AG04449 (cell line): ENCODE measurements around the gene ARMH1.
A peak's percentile ranks its signal among the peaks of the same experiment; 100 is the strongest.

ENCODE experiments used
- CTCF ChIA-PET: fragments of 350-600 bp; formaldehyde crosslinking; extraction: SDS; loops from one replicate; lab custom pipeline; 2021; ENCODE audit warnings: antibody characterized with exemption; lab: Yijun Ruan, JAX
- POLR2A ChIA-PET: fragments of 400-600, 350-600 bp; formaldehyde crosslinking; extraction: SDS; loops from one replicate; lab custom pipeline; 2020; ENCODE audit warnings: antibody characterized with exemption, inconsistent platforms; lab: Yijun Ruan, JAX
- DNase-seq: peaks from one replicate; pipeline ENCODE4 v3.0.0-alpha.2; 2010; ENCODE audit warnings: low read depth, low spot score
- H3K4me3 ChIP-seq: 2 replicates; pipeline ENCODE4 v1.5.1; 2011; ENCODE audit warnings: low read depth, mild to moderate bottlenecking, control low read depth, low read length
- TF ChIP-seq, protein P1 (sequence below): IDR thresholded peaks from one replicate; pipeline ENCODE4 v1.5.1; 2011; ENCODE audit warnings: mild to moderate bottlenecking, moderate library complexity, low read length, control low read depth, inconsistent platforms; ENCODE audit not compliant: insufficient read depth; ENCODE audit errors: missing control alignments

Gene ARMH1

DNA sequence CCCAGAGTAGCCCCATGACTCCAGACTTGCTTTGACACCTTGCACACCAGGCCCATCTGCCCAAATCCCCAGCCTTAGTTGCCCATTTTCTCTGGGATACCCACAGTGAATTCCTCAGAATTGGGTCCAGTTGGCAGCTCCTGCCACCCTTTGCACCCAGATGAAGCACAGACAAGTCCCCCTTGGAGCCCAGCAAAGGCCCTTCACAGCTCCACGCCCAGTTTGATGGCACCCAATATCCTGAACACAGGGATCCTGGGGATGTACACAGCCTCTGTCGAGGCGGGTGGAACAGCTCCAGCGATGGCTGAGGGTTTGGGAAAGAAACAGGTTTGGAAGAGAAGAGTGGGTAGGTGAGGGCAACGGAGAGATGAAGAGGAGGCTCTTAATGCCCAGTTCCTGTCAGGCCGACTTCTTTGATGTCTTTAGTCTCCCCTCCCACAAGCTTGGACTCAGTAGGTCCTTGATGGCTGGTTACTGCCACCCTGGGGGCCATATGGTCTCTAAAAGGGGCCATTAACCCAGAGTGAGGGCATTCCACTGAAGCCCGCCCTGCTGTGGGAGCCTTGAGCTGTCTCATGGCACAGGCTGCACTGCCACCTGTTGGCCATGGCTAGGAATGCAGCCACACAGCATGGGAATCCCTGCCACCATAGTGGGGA, 21.9 kb upstream of the ARMH1 start:
- TF ChIP-seq, protein P1, sequence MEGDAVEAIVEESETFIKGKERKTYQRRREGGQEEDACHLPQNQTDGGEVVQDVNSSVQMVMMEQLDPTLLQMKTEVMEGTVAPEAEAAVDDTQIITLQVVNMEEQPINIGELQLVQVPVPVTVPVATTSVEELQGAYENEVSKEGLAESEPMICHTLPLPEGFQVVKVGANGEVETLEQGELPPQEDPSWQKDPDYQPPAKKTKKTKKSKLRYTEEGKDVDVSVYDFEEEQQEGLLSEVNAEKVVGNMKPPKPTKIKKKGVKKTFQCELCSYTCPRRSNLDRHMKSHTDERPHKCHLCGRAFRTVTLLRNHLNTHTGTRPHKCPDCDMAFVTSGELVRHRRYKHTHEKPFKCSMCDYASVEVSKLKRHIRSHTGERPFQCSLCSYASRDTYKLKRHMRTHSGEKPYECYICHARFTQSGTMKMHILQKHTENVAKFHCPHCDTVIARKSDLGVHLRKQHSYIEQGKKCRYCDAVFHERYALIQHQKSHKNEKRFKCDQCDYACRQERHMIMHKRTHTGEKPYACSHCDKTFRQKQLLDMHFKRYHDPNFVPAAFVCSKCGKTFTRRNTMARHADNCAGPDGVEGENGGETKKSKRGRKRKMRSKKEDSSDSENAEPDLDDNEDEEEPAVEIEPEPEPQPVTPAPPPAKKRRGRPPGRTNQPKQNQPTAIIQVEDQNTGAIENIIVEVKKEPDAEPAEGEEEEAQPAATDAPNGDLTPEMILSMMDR, result peak; percentile 98
- DNase-seq, result no peak
- no peak overlapping the region for H3K4me3 ChIP-seq
- ChIA-PET CTCF (interaction anchor here (0.7 to 13.0 kb wide), 53 partner anchors 10 to 888 kb away, joined by 3 to 462 read pairs (median 4); partner anchors contain the start of genes ARMH1, DMAP1, ERI3 and RNF220), POLR2A (interaction anchor here (0.9 to 1.1 kb wide), 2 partner anchors 41 to 44 kb away, joined by 3 read pairs; no protein-coding TSS in a partner anchor)

DNA sequence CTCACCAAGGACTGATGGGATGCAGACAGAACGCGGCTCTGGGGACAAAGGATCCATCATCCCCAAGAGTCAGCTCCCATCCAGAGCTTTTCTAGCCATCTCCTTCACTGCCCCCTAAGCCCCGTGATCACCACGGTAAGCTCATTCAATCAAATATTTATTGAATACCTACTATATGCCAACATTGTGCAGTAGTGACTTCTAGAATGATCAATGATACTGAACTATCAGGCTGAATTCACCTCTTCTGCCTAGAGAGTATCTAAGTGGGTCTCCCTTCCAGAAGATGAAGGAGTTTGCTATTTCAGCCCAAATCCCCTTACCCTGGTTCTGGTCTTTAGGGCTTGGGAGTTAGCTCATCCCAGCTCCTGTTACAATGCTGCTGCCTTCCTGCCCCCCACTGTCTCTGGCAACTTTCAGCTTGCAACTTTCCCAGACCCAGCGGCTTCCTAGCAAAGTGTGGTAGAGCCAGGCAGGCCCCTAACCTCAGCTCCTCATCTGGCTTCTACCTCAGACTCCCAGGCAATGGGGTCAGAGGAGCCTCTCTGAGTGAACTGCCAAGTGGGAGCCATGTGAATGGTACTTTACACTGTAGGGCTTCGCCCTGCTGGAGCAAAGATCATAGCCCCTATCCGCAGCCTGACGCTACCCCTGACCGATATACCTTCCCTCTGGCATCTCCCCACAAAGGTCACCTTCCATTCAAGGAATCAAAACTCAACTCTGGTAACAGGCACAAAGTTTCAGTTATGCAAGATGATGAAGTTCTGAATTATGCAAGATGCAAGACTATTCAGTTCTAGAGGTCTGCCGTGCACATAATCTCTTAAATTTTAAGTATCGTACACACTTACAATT, 21.2 kb upstream of the ARMH1 start:
- CTCF ChIA-PET, result interaction anchor here (0.7 to 13.0 kb wide), 45 partner anchors 9 to 889 kb away, joined by 3 to 462 read pairs (median 5); partner anchors contain the start of genes ARMH1, DMAP1, ERI3 and RNF220
- TF ChIP-seq, protein P1, result no peak
- no peak overlapping the region for H3K4me3 ChIP-seq
- POLR2A ChIA-PET, result interaction anchor here (0.9 to 1.1 kb wide), 2 partner anchors 42 to 45 kb away, joined by 3 read pairs; no protein-coding TSS in a partner anchor
- no peak for DNase-seq

DNA sequence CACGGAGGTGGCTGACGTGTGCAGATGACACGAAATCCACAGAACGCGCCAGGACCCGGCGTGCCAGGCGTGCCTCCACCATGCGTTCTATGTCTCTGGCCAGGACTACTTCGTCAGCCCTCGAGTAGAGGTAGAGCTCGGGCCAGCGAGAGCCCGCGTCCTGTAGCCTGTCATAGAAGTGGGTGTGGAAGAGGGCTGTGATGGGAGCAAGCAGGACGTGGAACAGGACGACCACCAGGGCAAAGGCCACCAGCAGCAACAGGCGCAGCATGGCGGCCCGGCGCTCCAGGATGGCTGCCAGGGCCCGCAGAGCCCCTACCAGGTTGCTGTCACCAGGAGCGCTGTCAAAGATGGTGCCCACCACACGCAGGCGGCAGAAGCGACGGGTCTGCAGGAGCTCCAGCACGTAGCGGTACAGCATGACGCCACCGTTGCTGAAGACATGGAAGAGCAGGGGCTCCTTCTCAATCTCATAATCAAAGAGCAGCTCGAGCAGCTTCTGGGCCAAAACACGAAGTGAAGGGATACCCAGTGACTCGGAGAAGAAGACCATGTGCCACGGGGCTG, 19.8 kb upstream of the ARMH1 start:
- TF ChIP-seq, protein P1, result no peak
- CTCF ChIA-PET, result interaction anchor here (0.9 to 3.8 kb wide), 12 partner anchors 8 to 83 kb away, joined by 3 to 57 read pairs (median 6); partner anchors contain the start of genes ARMH1 and TMEM53
- no peak overlapping the region for H3K4me3 ChIP-seq
- no peak for DNase-seq
- POLR2A ChIA-PET, result no interaction called here

DNA sequence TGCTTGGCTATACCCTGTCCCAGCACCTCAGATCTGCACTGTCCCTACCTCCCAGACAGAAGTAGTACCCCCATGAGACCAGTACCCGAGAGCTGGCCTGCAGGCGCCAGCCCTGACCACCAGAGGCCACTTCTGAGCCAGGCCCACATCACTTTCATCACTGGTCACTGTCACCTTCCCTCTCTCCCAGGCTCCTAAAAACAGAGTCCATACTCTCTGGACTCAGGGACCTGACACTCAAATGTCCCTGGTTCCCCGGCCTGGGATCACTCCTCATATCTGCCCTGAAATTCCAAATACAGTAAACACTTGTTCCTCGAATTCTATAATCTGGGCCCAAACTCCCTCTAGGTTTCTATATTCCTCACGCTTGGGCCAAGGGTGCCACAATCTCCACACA, 18.9 kb upstream of the ARMH1 start:
- H3K4me3 ChIP-seq, result no peak overlapping the region
- POLR2A ChIA-PET, result interaction anchor here (0.6 kb wide), 1 partner anchor 57 kb away, joined by 3 read pairs; no protein-coding TSS in a partner anchor
- TF ChIP-seq, protein P1, result peak; percentile 83
- CTCF ChIA-PET, result interaction anchor here (0.7 to 3.8 kb wide), 15 partner anchors 8 to 84 kb away, joined by 3 to 57 read pairs (median 4); partner anchors contain the start of genes ARMH1 and TMEM53
- DNase-seq, result no peak

DNA sequence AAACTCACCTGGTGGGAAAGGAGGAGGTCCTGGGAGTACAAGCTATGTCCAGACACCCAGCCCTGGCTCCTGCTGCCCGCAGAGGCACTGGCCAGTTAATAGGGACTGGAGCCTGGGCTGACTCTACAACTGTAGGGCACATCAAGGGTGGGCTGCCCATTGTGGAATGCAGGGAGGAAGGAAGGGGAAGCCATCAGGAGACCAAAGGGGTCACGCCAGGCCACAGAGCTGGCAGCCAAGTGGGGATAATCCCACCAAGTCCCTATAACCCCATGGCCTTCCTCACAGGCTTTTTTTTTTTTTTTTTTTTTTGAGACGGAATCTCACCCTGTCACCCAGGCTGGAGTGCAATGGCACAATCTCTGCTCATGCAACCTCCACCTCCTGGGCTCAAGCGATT, 14.9 kb upstream of the ARMH1 start:
- POLR2A ChIA-PET, result no interaction called here
- DNase-seq, result no peak
- TF ChIP-seq, protein P1, result no peak
- no peak overlapping the region for H3K4me3 ChIP-seq
- CTCF ChIA-PET, result interaction anchor here (1.1 to 1.9 kb wide), 3 partner anchors 12 to 69 kb away, joined by 3 to 8 read pairs (median 4); no protein-coding TSS in a partner anchor
